HCT116 (cell line): ENCODE data around the gene ARHGAP5. TPM values are rescaled to one million over a fixed set of nuclear protein-coding genes. Genes with fewer than 3 reads are reported as not detected.

ENCODE experiments used
- ATAC-seq: fragments of 200-7000 bp; cut with Tn5 transposase; 2 replicates; pipeline ENCODE4 v1.9.1; 2020; ENCODE audit warnings: mild to moderate bottlenecking, moderate library complexity
- BruUV-seq: library from RNA; stranded (reverse); fragments of 400-500 nt; replicated peaks from 2 replicates; lab custom pipeline; 2021; lab: Mats Ljungman, UMichigan
- CTCF ChIA-PET: fragments of 300-600 bp; sonication (Branson Sonifier 250); formaldehyde crosslinking; loops from one replicate; lab custom pipeline; 2021; ENCODE audit warnings: antibody characterized with exemption; lab: Charles Lee
- POLR2A ChIA-PET: fragments of 300-600, 350-600 bp; sonication (Branson Sonifier 250); formaldehyde crosslinking; loops from one replicate; lab custom pipeline; 2021; ENCODE audit warnings: antibody characterized with exemption; lab: Charles Lee
- RAD21 ChIA-PET, 2 experiments: fragments of 300-600 bp; sonication (Branson Sonifier 250); formaldehyde crosslinking; loops; one replicate each; lab custom pipeline; 2023; ENCODE audit warnings: low total read pairs in 2 of 2; ENCODE audit not compliant: uncharacterized antibody in 2 of 2, unreplicated experiment in 2 of 2, low non-redundant PET in 1 of 2; lab: Charles Lee
- DNase-seq: peaks from one replicate; pipeline ENCODE4 v3.0.0-alpha.2; 2010; ENCODE audit warnings: low read depth, low spot score
- H2AFZ ChIP-seq: fragments of 200-600 bp; shearing (Covaris generic), sonication (generic); 2 replicates; pipeline ENCODE4 v1.6.1; 2017; ENCODE audit warnings: low read depth, mixed run types, mixed read lengths, antibody characterized with exemption, low read length; ENCODE audit not compliant: poor library complexity, severe bottlenecking
- H3K27ac ChIP-seq: 2 replicates; pipeline ENCODE4 v1.5.1; 2012; ENCODE audit warnings: low read depth, low read length
- H3K27me3 ChIP-seq: fragments of 200-600 bp; sonication (generic); 2 replicates; pipeline ENCODE4 v1.6.1; 2016; ENCODE audit warnings: mixed run types, low read length, mixed read lengths; ENCODE audit not compliant: insufficient read depth
- H3K36me3 ChIP-seq, 2 experiments: fragments of 200-500 bp in 1 of 2; fragments of 200-600 bp in 1 of 2; sonication (Bioruptor generic) in 1 of 2; sonication (generic) in 1 of 2; 2 replicates each; pipeline versions ENCODE4 v1.5.1 to v1.6.1; 2014 to 2016; ENCODE audit warnings: low read length in 2 of 2, inconsistent platforms in 1 of 2, mixed read lengths in 1 of 2, mixed run types in 1 of 2; ENCODE audit not compliant: insufficient read depth in 2 of 2, control insufficient read depth in 1 of 2
- H3K4me1 ChIP-seq, 2 experiments: fragments of 200-600 bp in 1 of 2; sonication (generic) in 1 of 2; 2 replicates each; pipeline versions ENCODE4 v1.5.1 to v1.6.1; 2012 to 2017; ENCODE audit warnings: low read length in 2 of 2, inconsistent platforms in 1 of 2, mild to moderate bottlenecking in 1 of 2, mixed read lengths in 1 of 2, mixed run types in 1 of 2, moderate library complexity in 1 of 2; ENCODE audit not compliant: insufficient read depth in 2 of 2, control insufficient read depth in 1 of 2
- H3K4me2 ChIP-seq: fragments of 200-600 bp; sonication (generic); 2 replicates; pipeline ENCODE4 v1.6.1; 2017; ENCODE audit warnings: mixed run types, low read length, mixed read lengths
- H3K4me3 ChIP-seq, 2 experiments: fragments of 200-600 bp in 1 of 2; sonication (generic) in 1 of 2; replicated peaks in 1 of 2; 2 replicates each; pipeline ENCODE4 v1.5.1; 2011 to 2016; ENCODE audit warnings: low read length in 2 of 2, control low read depth in 1 of 2, low read depth in 1 of 2, mild to moderate bottlenecking in 1 of 2, mixed read lengths in 1 of 2, mixed run types in 1 of 2
- H3K79me2 ChIP-seq: fragments of 200-600 bp; sonication (generic); 2 replicates; pipeline ENCODE4 v1.6.1; 2017; ENCODE audit warnings: mild to moderate bottlenecking, mixed run types, low read length, moderate library complexity, mixed read lengths; ENCODE audit not compliant: insufficient read depth
- H3K9ac ChIP-seq: fragments of 200-600 bp; sonication (generic); 2 replicates; pipeline ENCODE4 v1.6.1; 2016; ENCODE audit warnings: low read length, mixed read lengths
- H3K9me2 ChIP-seq: fragments of 200-600 bp; sonication (generic), shearing (Covaris generic); 2 replicates; pipeline ENCODE4 v1.6.1; 2017; ENCODE audit warnings: mixed run types, mild to moderate bottlenecking, moderate library complexity; ENCODE audit not compliant: insufficient read depth
- H3K9me3 ChIP-seq, 2 experiments: fragments of 200-500 bp in 1 of 2; fragments of 200-600 bp in 1 of 2; sonication (Bioruptor generic) in 1 of 2; sonication (generic) in 1 of 2; 2 replicates each; pipeline ENCODE4 v1.6.1; 2014 to 2017; ENCODE audit warnings: low read length in 2 of 2, mixed read lengths in 2 of 2, inconsistent platforms in 1 of 2, low read depth in 1 of 2, mild to moderate bottlenecking in 1 of 2, mixed run types in 1 of 2, moderate library complexity in 1 of 2; ENCODE audit not compliant: control insufficient read depth in 1 of 2, insufficient read depth in 1 of 2
- H4K20me1 ChIP-seq: fragments of 200-600 bp; sonication (generic), shearing (Covaris generic); 2 replicates; pipeline ENCODE4 v1.6.1; 2017; ENCODE audit warnings: mixed run types, mild to moderate bottlenecking, moderate library complexity; ENCODE audit not compliant: insufficient read depth
- ATF3 ChIP-seq: IDR thresholded peaks from 2 replicates; pipeline ENCODE4 v1.6.1; 2012
- CBX3 ChIP-seq: IDR thresholded peaks from 2 replicates; pipeline ENCODE4 v1.6.1; 2012; ENCODE audit warnings: low read depth
- CEBPB ChIP-seq: IDR thresholded peaks from 2 replicates; pipeline ENCODE4 v1.6.1; 2012; ENCODE audit warnings: low read depth
- CTCF ChIP-seq, 3 experiments: fragments of 200-600 bp in 1 of 3; sonication (generic) in 1 of 3; IDR thresholded peaks in 2 of 3; conservative IDR thresholded peaks in 1 of 3; 2 replicates each; pipeline ENCODE4 v1.5.1; 2012 to 2017; ENCODE audit warnings: low read depth in 2 of 3, low read length in 2 of 3, antibody characterized with exemption in 1 of 3, borderline replicate concordance in 1 of 3, control low read depth in 1 of 3, mild to moderate bottlenecking in 1 of 3, mixed read lengths in 1 of 3, mixed run types in 1 of 3, moderate library complexity in 1 of 3; ENCODE audit not compliant: insufficient read depth in 1 of 3
- EGR1 ChIP-seq: IDR thresholded peaks from 2 replicates; pipeline ENCODE4 v1.6.1; 2012; ENCODE audit warnings: low read depth
- EZH2 ChIP-seq: fragments of 200-600 bp; sonication (generic); IDR thresholded peaks from 2 replicates; pipeline ENCODE4 v1.6.1; 2017; ENCODE audit warnings: antibody characterized with exemption, mixed run types
- EZH2phosphoT487 ChIP-seq: fragments of 200-600 bp; IDR thresholded peaks from 2 replicates; pipeline ENCODE4 v1.6.1; 2018; ENCODE audit warnings: antibody characterized with exemption, borderline replicate concordance
- FOSL1 ChIP-seq: IDR thresholded peaks from 2 replicates; pipeline ENCODE4 v1.6.1; 2012; ENCODE audit warnings: low read depth
- JUND ChIP-seq: IDR thresholded peaks from 2 replicates; pipeline ENCODE4 v1.6.1; 2012
- RAD21 ChIP-seq: IDR thresholded peaks from 2 replicates; pipeline ENCODE4 v1.6.1; 2012; ENCODE audit warnings: low read depth, mild to moderate bottlenecking
- REST ChIP-seq: IDR thresholded peaks from 2 replicates; pipeline ENCODE4 v1.6.1; 2012; ENCODE audit warnings: low read depth
- SIN3A ChIP-seq: IDR thresholded peaks from 2 replicates; pipeline ENCODE4 v1.6.1; 2012; ENCODE audit warnings: low read depth
- SP1 ChIP-seq: IDR thresholded peaks from 2 replicates; pipeline ENCODE4 v1.6.1; 2012; ENCODE audit warnings: low read depth
- SRF ChIP-seq: IDR thresholded peaks from 2 replicates; pipeline ENCODE4 v1.6.1; 2012; ENCODE audit warnings: low read depth
- TCF7L2 ChIP-seq: IDR thresholded peaks from 2 replicates; pipeline ENCODE4 v1.7.0; 2011; ENCODE audit warnings: borderline replicate concordance, inconsistent platforms; ENCODE audit not compliant: insufficient read depth, insufficient read length; ENCODE audit errors: extremely low read depth
- YY1 ChIP-seq: IDR thresholded peaks from 2 replicates; pipeline ENCODE4 v1.6.1; 2011; ENCODE audit warnings: low read length, low read depth, moderate library complexity, mild to moderate bottlenecking; ENCODE audit not compliant: insufficient replicate concordance; ENCODE audit errors: extremely low read depth
- ZBTB33 ChIP-seq: IDR thresholded peaks from 2 replicates; pipeline ENCODE4 v1.6.1; 2011; ENCODE audit warnings: mild to moderate bottlenecking, low read length, moderate library complexity; ENCODE audit not compliant: insufficient replicate concordance; ENCODE audit errors: extremely low read depth
- ZFX ChIP-seq: fragments of 450-650 bp; IDR thresholded peaks from 2 replicates; pipeline ENCODE4 v1.6.1; 2017
- ZNF274 ChIP-seq: fragments of 200-500 bp; sonication (Bioruptor generic); IDR thresholded peaks from 2 replicates; pipeline ENCODE4 v1.6.1; 2014; ENCODE audit warnings: mild to moderate bottlenecking, low read depth, low read length, inconsistent platforms
- intact Hi-C: fragments of 100-400 bp; cut with micrococcal nuclease; formaldehyde crosslinking; loops from 2 replicates; pipeline ENCODE4 v1.10.0; 2022
- total RNA-seq: library from RNA; stranded (reverse); gene quantifications from one replicate; pipeline ENCODE4 v1.2.1, GENCODE V29; 2021; ENCODE audit not compliant: unreplicated experiment

The ARHGAP5 gene
- total RNA-seq, 1 experiment from 2014 or later = 66.7 TPM

DNA sequence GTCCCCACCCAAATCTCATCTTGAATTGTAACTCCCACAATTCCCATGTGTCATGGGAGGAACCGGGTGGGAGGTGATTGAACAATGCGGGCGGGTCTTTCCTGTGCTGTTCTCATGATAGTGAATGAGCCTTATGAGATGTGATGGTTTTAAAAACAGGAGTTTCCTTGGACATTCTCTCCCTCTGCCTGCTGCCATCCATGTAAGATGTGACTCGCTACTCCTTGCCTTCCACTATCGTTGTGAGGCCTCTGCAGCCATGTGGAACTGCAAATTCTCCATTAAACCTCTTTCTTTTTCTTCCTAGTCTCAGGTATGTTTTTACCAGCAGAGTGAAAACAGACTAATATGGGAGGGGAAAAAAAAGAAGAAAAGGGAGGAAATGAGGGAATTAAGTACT is 22.6 kb upstream of the ARHGAP5 start:
- Histone ChIP-seq H3K27me3 (no peaks in the 10 kb centered on the region), H3K4me2 (no peak overlapping the region), H3K79me2 (no peaks in the 10 kb centered on the region), H4K20me1 (no peaks in the 10 kb centered on the region), H3K4me3 (no peak overlapping the region), H3K9me2 (no peaks in the 10 kb centered on the region), H3K9me3 (no peaks in the 10 kb centered on the region), H3K4me1 (no peaks in the 10 kb centered on the region), H3K36me3 (no peaks in the 10 kb centered on the region), H2AFZ (no peak overlapping the region), H3K9ac (no peak overlapping the region)
- BruUV-seq = no TSS peak
- POLR2A ChIA-PET = no interaction called here
- intact Hi-C loops = no loop called here
- ATAC-seq = no peak
- RAD21 ChIA-PET = no interaction called here
- CTCF ChIA-PET = no interaction called here
- no peak for DNase-seq
- no peak for TF ChIP-seq ZNF274
- no peak for TF ChIP-seq RAD21
- TF ChIP-seq CBX3 = no peak
- no peak for TF ChIP-seq JUND
- TF ChIP-seq EZH2phosphoT487 = no peak
- TF ChIP-seq ATF3 = no peak
- no peak for TF ChIP-seq SRF
- no peak for TF ChIP-seq EGR1
- no peak for TF ChIP-seq TCF7L2
- TF ChIP-seq EZH2 = no peak
- TF ChIP-seq CTCF (IDR thresholded peaks at IDR 0.05 in 2 of 3, conservative IDR thresholded peaks at IDR 0.05 in 1 of 3; ENCODE audit: borderline replicate concordance in 1 of 3, insufficient read depth in 1 of 3, low read depth in 2 of 3, low read length in 2 of 3) = no peak
- TF ChIP-seq SIN3A = no peak
- no peak for TF ChIP-seq ZBTB33
- no peak for TF ChIP-seq CEBPB
- no peak for TF ChIP-seq REST
- no peak for TF ChIP-seq ZFX
- TF ChIP-seq FOSL1 = no peak
- no peak for TF ChIP-seq YY1
- TF ChIP-seq SP1 = no peak
- TF ChIP-seq, all 23 proteins: peak for 0
- H3K27ac ChIP-seq = no peak overlapping the region
